Colonic mucosa (tissue), 4 donors: ENCODE results near the gene OR1F1. TPM values are rescaled to one million over a fixed set of nuclear protein-coding genes. Genes with fewer than 3 reads are reported as not detected.

Experiments
- DNase-seq: peaks from one replicate; pipeline ENCODE4 v3.0.0-alpha.2; 2020
- H3K27ac ChIP-seq: fragments of 200-600 bp; one replicate; pipeline ENCODE4 v1.8.0; 2021
- H3K27me3 ChIP-seq: fragments of 200-600 bp; one replicate; pipeline ENCODE4 v1.8.0; 2021
- H3K36me3 ChIP-seq: fragments of 200-600 bp; one replicate; pipeline ENCODE4 v1.8.0; 2021
- H3K4me1 ChIP-seq: fragments of 200-600 bp; one replicate; pipeline ENCODE4 v1.8.0; 2021; ENCODE audit warnings: mild to moderate bottlenecking
- H3K4me3 ChIP-seq: fragments of 200-600 bp; one replicate; pipeline ENCODE4 v1.8.0; 2021
- H3K9ac ChIP-seq, 2 donors: one replicate each; pipeline ENCODE4 v1.7.0; 2013; ENCODE audit warnings: control low read depth in 2 of 2, low read depth in 2 of 2, low read length in 2 of 2
- H3K9me3 ChIP-seq: fragments of 200-600 bp; one replicate; pipeline ENCODE4 v1.8.0; 2021
- intact Hi-C: fragments of 100-400 bp; cut with DNase I; formaldehyde crosslinking; loops from one replicate; pipeline ENCODE4 v1.14.1; 2022
- total RNA-seq, 2 donors: library from RNA; stranded (reverse); fragmentation: NEBNext Ultra II Directional in 1 of 2; extraction: Animal tissue kit (Norgen Biotek cat#: 25700) in 1 of 2; gene quantifications; one replicate each; pipeline ENCODE4 v1.2.1, GENCODE V29; 2021
- TF ChIP-seq, protein P1 (sequence below): fragments of 200-600 bp; IDR thresholded peaks from one replicate; pipeline ENCODE4 v1.8.0; 2022; ENCODE audit warnings: antibody characterized with exemption, mild to moderate bottlenecking
- donor health status: healthy.
- donor health status: DM: no; HTN: no; CAD: no.
- donor health status: DM: no; HTN: no; CAD: no.

The OR1F1 gene
- total RNA-seq, 2 donors from 2014 or later = not detected

DNA sequence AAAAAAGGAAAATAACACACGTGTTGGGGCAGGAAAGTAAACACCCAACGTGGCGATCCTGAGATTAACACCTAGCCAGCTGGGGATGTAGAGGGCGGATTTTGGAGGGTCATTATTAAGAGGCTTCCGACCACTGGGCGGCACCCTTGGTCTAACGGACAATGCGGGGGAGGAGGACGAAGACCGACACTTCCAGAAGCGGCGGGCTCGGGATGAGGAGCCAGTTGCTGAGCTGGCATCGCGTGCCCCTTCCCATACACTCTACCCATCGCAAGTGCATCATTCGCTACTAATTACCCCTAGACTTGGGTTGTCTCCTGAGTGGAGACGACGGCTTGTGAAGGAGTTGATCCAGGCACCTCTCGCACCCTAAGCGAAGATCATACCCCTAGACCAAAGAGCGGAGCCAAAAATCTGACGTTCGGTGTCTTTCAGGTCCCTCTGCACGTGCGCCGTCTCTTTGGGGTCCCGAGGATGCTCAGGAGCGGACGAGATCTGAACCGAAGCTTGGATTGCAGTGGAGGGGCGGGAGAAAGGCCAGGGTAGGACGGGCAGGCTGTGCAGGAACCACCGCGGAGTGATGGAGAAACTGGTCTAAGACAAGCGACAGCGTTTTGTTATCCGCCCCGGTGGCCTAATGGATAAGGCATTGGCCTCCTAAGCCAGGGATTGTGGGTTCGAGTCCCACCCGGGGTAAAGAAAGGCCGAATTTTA lies 35.6 kb upstream of the OR1F1 start:
- Histone ChIP-seq H3K9me3 (no peaks in the 10 kb centered on the region), H3K4me3 (peak overlapping the region; percentile 29), H3K27ac (peak overlapping the region; percentile 5), H3K4me1 (peaks cover 5% of the 10 kb centered on the region), H3K36me3 (no peaks in the 10 kb centered on the region), H3K27me3 (no peaks in the 10 kb centered on the region), H3K9ac (peak overlapping the region in 1 of 2 donors; percentile 35)
- peak; percentile 95 for DNase-seq
- intact Hi-C loops = no loop called here
- TF ChIP-seq, protein P1, sequence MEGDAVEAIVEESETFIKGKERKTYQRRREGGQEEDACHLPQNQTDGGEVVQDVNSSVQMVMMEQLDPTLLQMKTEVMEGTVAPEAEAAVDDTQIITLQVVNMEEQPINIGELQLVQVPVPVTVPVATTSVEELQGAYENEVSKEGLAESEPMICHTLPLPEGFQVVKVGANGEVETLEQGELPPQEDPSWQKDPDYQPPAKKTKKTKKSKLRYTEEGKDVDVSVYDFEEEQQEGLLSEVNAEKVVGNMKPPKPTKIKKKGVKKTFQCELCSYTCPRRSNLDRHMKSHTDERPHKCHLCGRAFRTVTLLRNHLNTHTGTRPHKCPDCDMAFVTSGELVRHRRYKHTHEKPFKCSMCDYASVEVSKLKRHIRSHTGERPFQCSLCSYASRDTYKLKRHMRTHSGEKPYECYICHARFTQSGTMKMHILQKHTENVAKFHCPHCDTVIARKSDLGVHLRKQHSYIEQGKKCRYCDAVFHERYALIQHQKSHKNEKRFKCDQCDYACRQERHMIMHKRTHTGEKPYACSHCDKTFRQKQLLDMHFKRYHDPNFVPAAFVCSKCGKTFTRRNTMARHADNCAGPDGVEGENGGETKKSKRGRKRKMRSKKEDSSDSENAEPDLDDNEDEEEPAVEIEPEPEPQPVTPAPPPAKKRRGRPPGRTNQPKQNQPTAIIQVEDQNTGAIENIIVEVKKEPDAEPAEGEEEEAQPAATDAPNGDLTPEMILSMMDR = no peak

DNA sequence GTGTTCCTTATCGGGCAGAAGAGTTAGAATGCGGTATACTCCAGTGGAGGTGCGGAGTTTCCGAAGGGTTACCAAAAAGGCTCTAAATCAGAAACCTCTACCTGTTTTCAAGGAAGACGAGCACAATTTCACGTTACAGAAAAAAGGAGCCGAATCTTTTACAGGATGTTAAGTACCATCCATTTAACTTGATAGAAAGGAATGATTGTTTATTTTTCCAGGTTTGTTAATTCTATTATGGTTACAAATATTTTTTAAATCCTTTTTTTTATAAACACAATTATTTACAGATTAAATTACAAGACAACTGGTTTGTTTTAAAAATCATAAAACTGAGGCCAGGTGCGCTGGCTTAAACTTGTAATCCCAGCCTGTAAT lies 35.0 kb upstream of the OR1F1 start:
- Histone ChIP-seq H3K9me3 (no peaks in the 10 kb centered on the region), H3K27ac (no peak overlapping the region), H3K27me3 (no peaks in the 10 kb centered on the region), H3K36me3 (no peaks in the 10 kb centered on the region), H3K4me1 (peaks cover 5% of the 10 kb centered on the region), H3K9ac (no peak overlapping the region), H3K4me3 (no peak overlapping the region)
- TF ChIP-seq, protein P1 = no peak
- no peak for DNase-seq
- intact Hi-C loops = no loop called here

DNA sequence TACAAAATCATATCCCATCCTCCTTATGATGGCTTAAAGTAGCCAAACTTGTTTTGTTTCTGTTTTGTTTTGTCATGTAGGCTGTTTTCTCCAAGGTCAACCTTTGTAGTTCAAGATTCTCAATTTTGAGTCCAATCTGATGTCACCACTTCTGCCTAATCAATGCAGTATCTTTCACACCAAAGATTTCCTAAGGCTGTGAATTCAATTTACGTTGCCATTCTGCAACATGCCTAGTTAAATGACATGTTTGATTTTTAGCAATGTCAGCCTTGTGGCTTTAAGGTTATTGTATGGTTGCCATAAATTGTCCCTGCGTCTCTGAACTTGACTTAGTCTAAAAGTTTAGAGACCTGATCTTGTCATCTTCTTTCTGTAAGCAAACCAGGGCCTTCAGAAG lies 32.8 kb upstream of the OR1F1 start:
- intact Hi-C loops = no loop called here
- TF ChIP-seq, protein P1 = no peak
- Histone ChIP-seq H3K4me3 (no peak overlapping the region), H3K27me3 (no peaks in the 10 kb centered on the region), H3K27ac (no peak overlapping the region), H3K9me3 (no peaks in the 10 kb centered on the region), H3K36me3 (no peaks in the 10 kb centered on the region), H3K4me1 (peaks cover 10% of the 10 kb centered on the region), H3K9ac (no peak overlapping the region)
- DNase-seq = no peak

DNA sequence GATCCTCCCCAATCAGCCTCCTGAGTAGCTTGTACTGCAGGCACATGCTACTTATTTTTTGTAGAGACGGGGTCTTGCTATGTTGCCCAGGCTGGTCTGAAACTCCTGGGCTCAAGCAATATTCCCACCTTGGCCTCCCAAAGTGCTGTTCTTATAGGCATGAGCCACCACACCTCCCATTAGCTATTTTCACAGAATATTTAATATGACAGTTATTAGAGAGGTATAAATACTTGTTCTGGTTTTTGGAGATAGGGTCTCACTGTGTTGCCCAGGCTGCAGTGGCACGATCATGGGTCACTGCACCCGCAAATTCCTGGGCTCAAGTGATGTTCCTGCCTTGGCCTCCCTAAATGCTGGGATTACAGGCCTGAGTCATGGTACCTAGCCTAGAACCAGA lies 32.0 kb upstream of the OR1F1 start:
- H3K36me3 ChIP-seq = no peaks in the 10 kb centered on the region
- intact Hi-C loops = no loop called here
- peaks cover 12% of the 10 kb centered on the region for H3K4me1 ChIP-seq

DNA sequence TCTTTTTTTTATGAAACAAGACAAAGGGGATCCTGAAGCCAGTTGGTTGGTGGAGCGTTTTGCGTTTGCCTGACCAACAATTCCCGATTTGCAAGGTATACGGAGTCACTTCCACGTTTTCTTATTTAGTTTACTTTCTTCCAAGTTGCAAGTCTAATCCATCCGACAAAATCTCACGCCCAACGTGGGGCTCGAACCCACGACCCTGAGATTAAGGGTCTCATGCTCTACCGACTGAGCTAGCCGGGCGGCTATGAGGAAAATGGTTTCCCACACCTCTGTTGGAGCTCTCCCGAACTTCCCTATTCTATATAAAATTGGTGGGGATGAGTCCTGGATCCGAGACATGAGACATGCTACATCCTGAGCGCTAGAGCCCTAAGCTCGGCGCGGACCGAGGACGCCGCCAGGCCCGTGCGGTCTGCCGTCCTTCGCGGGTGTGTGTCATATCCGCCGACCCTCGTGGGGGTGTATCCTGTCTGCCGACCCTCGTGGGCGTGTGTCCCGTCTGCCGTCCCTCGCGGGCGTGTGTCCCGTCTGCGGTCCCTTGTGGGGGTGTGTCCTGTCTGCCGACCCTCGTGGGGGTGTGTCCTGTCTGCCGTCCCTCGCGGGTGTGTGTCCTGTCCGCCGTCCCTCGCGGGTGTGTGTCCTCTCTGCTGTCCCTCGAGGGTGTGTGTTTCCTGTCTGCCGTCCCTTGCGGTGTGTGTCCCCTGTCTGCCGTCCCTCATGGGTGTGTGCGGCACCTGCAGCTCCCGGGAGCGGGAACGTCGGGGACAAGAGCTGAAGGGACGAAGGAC lies 30.6 kb upstream of the OR1F1 start:
- Histone ChIP-seq H3K27ac (peak overlapping the region; percentile 88), H3K9ac (peak overlapping the region; percentile 86 to 95), H3K36me3 (no peaks in the 10 kb centered on the region), H3K9me3 (no peaks in the 10 kb centered on the region), H3K27me3 (no peaks in the 10 kb centered on the region), H3K4me3 (peak overlapping the region; percentile 91), H3K4me1 (peaks cover 6% of the 10 kb centered on the region)
- TF ChIP-seq, protein P1 = no peak
- intact Hi-C loops = no loop called here
- peak; percentile 84 for DNase-seq

More for the DNA sequence above, 32.0 kb upstream of the OR1F1 start:
- Histone ChIP-seq H3K9me3 (no peaks in the 10 kb centered on the region), H3K27me3 (no peaks in the 10 kb centered on the region), H3K4me3 (no peak overlapping the region), H3K9ac (no peak overlapping the region), H3K27ac (no peak overlapping the region)
- DNase-seq = no peak
- TF ChIP-seq, protein P1 = no peak
